Smooth muscle cell (in vitro differentiated cells): ENCODE data around the gene ZNF335. TPM values are rescaled to one million over a fixed set of nuclear protein-coding genes. Genes with fewer than 3 reads are reported as not detected.

Source experiments
- DNase-seq: peaks from one replicate; lab custom pipeline; 2025; ENCODE audit not compliant: unreplicated experiment; lab: John Stamatoyannopoulos, UW
- H2AFZ ChIP-seq: fragments of 200-600 bp; sonication (generic); 2 replicates; pipeline ENCODE4 v1.6.0; 2016; ENCODE audit warnings: antibody characterized with exemption, low read depth, mild to moderate bottlenecking
- H3F3A ChIP-seq: fragments of 200-600 bp; sonication (generic); 2 replicates; pipeline ENCODE4 v1.6.0; 2017; ENCODE audit warnings: antibody characterized with exemption, low read depth
- H3K27ac ChIP-seq: fragments of 200-600 bp; sonication (generic); 2 replicates; pipeline ENCODE4 v1.5.1; 2016; ENCODE audit warnings: low read depth, mild to moderate bottlenecking
- H3K27me3 ChIP-seq: fragments of 200-600 bp; sonication (generic); 2 replicates; pipeline ENCODE4 v1.6.1; 2016; ENCODE audit warnings: low read depth, mild to moderate bottlenecking
- H3K36me3 ChIP-seq: fragments of 200-600 bp; sonication (generic); 2 replicates; pipeline ENCODE4 v1.5.1; 2016; ENCODE audit warnings: low read depth
- H3K4me1 ChIP-seq: fragments of 200-600 bp; sonication (generic); 2 replicates; pipeline ENCODE4 v1.5.1; 2016; ENCODE audit warnings: low read depth
- H3K4me2 ChIP-seq: fragments of 200-600 bp; sonication (generic); 2 replicates; pipeline ENCODE4 v1.6.0; 2016; ENCODE audit warnings: mild to moderate bottlenecking
- H3K4me3 ChIP-seq: fragments of 200-600 bp; sonication (generic); 2 replicates; pipeline ENCODE4 v1.5.1; 2016; ENCODE audit warnings: mild to moderate bottlenecking
- H3K79me2 ChIP-seq: fragments of 200-600 bp; sonication (generic); 2 replicates; pipeline ENCODE4 v1.6.0; 2016; ENCODE audit warnings: low read depth, mild to moderate bottlenecking
- H3K9ac ChIP-seq: fragments of 200-600 bp; sonication (generic); 2 replicates; pipeline ENCODE4 v1.6.0; 2016; ENCODE audit warnings: low read depth
- H3K9me3 ChIP-seq: fragments of 200-600 bp; sonication (generic); replicated peaks from 2 replicates; pipeline ENCODE4 v1.5.1; 2016; ENCODE audit warnings: low read depth
- H4K20me1 ChIP-seq: fragments of 200-600 bp; sonication (generic); 2 replicates; pipeline ENCODE4 v1.6.0; 2016; ENCODE audit warnings: low read depth
- WGBS: methylation state at CpG from one replicate; pipeline ENCODE4 v1.1.7; 2016; ENCODE audit warnings: low lambda C conversion rate; 5-methylcytosine and 5-hydroxymethylcytosine counted together
- polyA plus RNA-seq: library from polyadenylated mRNA; unstranded; fragments of >200 nt; fragmentation: Nextera tagmentation; extraction: Ambion mirVana; gene quantifications from 2 replicates; pipeline ENCODE4 v1.2.1, GENCODE V29; 2016
- total RNA-seq: library from RNA; depleted of rRNA; stranded (reverse); fragments of >200 nt; gene quantifications from 2 replicates; pipeline ENCODE4 v1.2.3, GENCODE V29; 2014
- TF ChIP-seq, protein P1 (sequence below): fragments of 200-600 bp; sonication (generic); IDR thresholded peaks from 2 replicates; pipeline ENCODE4 v1.5.1; 2017; ENCODE audit warnings: borderline replicate concordance, mild to moderate bottlenecking, antibody characterized with exemption; ENCODE audit not compliant: insufficient read depth, poor library complexity, severe bottlenecking

The ZNF335 gene
- total and polyA plus RNA-seq, 2 experiments from 2014 or later: 11.2 to 14.2 TPM

DNA sequence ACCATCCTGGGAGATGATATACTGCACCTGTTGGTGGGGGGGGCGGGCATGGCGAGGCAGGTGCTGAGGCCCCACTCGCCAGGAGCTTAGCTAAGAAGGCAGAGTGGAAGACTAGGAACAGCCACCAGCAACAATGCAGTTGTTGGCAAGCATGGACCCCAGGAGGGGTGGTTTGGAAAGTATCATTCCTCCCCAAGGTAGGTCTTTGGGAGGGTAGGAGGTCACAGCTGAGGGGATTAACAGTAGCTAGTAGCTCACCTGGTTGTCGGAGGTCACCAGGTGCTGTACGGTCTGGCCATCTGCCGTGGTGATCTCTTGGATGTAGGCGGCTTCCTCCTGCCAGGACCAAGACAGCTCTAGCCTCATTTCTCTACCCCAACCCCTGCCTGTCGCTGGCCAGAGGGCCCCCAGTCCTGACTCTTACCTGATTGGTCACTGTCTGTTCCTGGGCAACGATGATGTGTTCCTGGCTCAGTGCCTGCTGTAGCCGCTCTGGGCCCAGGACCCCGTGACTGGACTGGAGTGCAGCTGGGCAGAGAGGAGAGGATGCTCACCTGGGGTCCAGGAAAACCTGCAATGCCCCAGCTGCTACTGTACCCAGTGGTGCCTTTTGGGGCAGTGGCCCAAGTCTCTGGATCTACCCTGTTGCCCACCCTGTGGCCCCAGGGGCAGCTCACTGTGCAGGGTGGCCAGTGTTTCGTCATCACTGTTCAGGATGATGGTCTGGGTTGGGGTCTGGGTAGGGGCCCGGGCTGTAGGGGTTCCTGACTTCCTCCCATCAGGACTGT is 22.3 kb downstream of the ZNF335 start:
- DNase-seq: no peak
- TF ChIP-seq, protein P1, sequence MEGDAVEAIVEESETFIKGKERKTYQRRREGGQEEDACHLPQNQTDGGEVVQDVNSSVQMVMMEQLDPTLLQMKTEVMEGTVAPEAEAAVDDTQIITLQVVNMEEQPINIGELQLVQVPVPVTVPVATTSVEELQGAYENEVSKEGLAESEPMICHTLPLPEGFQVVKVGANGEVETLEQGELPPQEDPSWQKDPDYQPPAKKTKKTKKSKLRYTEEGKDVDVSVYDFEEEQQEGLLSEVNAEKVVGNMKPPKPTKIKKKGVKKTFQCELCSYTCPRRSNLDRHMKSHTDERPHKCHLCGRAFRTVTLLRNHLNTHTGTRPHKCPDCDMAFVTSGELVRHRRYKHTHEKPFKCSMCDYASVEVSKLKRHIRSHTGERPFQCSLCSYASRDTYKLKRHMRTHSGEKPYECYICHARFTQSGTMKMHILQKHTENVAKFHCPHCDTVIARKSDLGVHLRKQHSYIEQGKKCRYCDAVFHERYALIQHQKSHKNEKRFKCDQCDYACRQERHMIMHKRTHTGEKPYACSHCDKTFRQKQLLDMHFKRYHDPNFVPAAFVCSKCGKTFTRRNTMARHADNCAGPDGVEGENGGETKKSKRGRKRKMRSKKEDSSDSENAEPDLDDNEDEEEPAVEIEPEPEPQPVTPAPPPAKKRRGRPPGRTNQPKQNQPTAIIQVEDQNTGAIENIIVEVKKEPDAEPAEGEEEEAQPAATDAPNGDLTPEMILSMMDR: no peak
- 96% methylated on average over 13 of the region's 13 CpGs for WGBS
- Histone ChIP-seq H3K79me2 (no peaks in the 10 kb centered on the region), H3K27me3 (no peaks in the 10 kb centered on the region), H3K36me3 (no peaks in the 10 kb centered on the region), H2AFZ (no peak overlapping the region), H3K9me3 (no peaks in the 10 kb centered on the region), H3F3A (peaks cover 8% of the 10 kb centered on the region), H3K4me3 (no peak overlapping the region), H3K4me1 (no peaks in the 10 kb centered on the region), H3K9ac (no peak overlapping the region), H3K27ac (no peak overlapping the region), H3K4me2 (no peak overlapping the region), H4K20me1 (no peaks in the 10 kb centered on the region)

DNA sequence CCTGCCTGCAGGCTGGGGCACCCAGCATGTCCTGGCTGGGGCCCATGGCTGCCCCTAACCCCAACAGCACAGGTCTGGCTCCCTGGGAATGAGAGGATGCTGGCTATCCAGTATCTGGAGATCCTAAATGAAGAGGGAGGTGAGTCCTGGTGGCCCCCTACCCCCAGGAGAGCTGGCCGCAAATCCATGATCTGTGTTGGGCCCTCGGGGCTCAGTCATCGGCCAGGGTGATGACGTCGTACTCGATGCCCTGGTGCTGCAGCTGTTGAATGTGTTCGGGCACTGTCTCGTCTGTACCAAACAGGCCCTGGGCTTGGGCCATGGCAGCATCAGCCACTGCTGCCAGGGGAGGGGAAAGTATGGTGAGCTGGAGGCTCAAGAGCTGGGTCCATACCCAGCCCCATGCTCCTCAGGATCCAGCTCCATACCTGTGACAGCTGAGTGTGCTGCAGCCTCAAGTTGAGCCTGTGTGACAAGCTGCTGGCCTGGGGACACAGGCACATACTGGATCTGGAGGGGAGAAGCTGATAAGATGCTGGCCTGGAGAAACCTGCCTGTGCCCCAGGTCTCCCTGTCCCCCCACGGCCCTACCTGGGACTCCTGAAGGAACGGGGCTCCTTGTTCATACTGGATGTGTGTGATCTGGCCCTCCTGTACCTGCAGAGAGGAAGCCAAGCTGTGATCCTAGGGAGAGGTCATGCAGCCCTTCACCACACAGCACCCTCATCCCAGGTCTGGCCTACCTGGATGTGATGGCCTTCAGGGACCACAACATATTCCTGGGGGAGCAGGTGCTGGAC is 23.1 kb downstream of the ZNF335 start:
- Histone ChIP-seq H3K36me3 (no peaks in the 10 kb centered on the region), H3F3A (peaks cover 8% of the 10 kb centered on the region), H2AFZ (no peak overlapping the region), H3K79me2 (no peaks in the 10 kb centered on the region), H4K20me1 (no peaks in the 10 kb centered on the region), H3K9ac (no peak overlapping the region), H3K4me3 (no peak overlapping the region), H3K9me3 (no peaks in the 10 kb centered on the region), H3K27ac (no peak overlapping the region), H3K4me2 (no peak overlapping the region), H3K4me1 (no peaks in the 10 kb centered on the region), H3K27me3 (no peaks in the 10 kb centered on the region)
- TF ChIP-seq, protein P1: no peak
- WGBS: 92% methylated on average over 10 of the region's 10 CpGs
- DNase-seq: no peak

- Histone ChIP-seq H3K9me3 (no peaks in the 10 kb centered on the region), H3K79me2 (no peaks in the 10 kb centered on the region), H4K20me1 (no peaks in the 10 kb centered on the region), H3K27ac (no peak overlapping the region), H3K4me3 (no peak overlapping the region), H3K4me2 (no peak overlapping the region), H3K27me3 (no peaks in the 10 kb centered on the region), H2AFZ (no peak overlapping the region), H3K9ac (no peak overlapping the region), H3F3A (peaks cover 8% of the 10 kb centered on the region), H3K4me1 (no peaks in the 10 kb centered on the region), H3K36me3 (no peaks in the 10 kb centered on the region)
- TF ChIP-seq, protein P1: no peak
- no peak for DNase-seq
- WGBS: 96% methylated on average over 7 of the region's 7 CpGs
These were observed 23.7 kb downstream of the ZNF335 start for GRCh38 chr20:45948261-45948733.
